SK-N-SH treated with all-trans-retinoic acid at 6 μM for 48 hours (cell line): ENCODE results near the gene NPY4R2.
"Not testable (repeated sequence)": the region's sequence is repeated elsewhere in the genome, so short reads cannot be mapped to it uniquely, and the experiment has no call there.

Source experiments
- ARNTL ChIP-seq: fragments of 450-650 bp; formaldehyde crosslinking; IDR thresholded peaks from 2 replicates; pipeline ENCODE4 v1.5.0; 2020; ENCODE audit warnings: low read depth, mild to moderate bottlenecking, moderate library complexity, borderline replicate concordance
- BACH2 ChIP-seq: fragments of 250-450 bp; sonication (Bioruptor Pico); IDR thresholded peaks from 2 replicates; pipeline ENCODE4 v1.9.0; 2021; ENCODE audit warnings: mild to moderate bottlenecking, borderline replicate concordance
- CREB5 ChIP-seq: fragments of 250-450 bp; sonication (Bioruptor Pico); IDR thresholded peaks from 2 replicates; pipeline ENCODE4 v1.5.1; 2020; ENCODE audit warnings: low read depth, mild to moderate bottlenecking, moderate library complexity
- CSDC2 ChIP-seq: fragments of 250-450 bp; sonication (Bioruptor Pico); IDR thresholded peaks from 2 replicates; pipeline ENCODE4 v1.5.0; 2020; ENCODE audit warnings: mild to moderate bottlenecking, moderate library complexity
- CSRNP3 ChIP-seq: fragments of 250-450 bp; sonication (Bioruptor Pico); IDR thresholded peaks from 2 replicates; pipeline ENCODE4 v1.5.1; 2021; ENCODE audit warnings: mild to moderate bottlenecking, moderate library complexity
- ISL1 ChIP-seq: fragments of 250-450 bp; sonication (Bioruptor Pico); IDR thresholded peaks from 2 replicates; pipeline ENCODE4 v2.1.2; 2022; ENCODE audit warnings: mild to moderate bottlenecking, moderate library complexity
- OSR1 ChIP-seq: fragments of 250-450 bp; sonication (Bioruptor Pico); IDR thresholded peaks from 2 replicates; pipeline ENCODE4 v1.8.0; 2022; ENCODE audit warnings: moderate library complexity, mild to moderate bottlenecking, inconsistent platforms
- PATZ1 ChIP-seq: fragments of 250-450 bp; sonication (Bioruptor Pico); IDR thresholded peaks from 2 replicates; pipeline ENCODE4 v1.8.0; 2020; ENCODE audit warnings: mild to moderate bottlenecking, moderate library complexity, borderline replicate concordance
- RARB ChIP-seq: fragments of 250-450 bp; sonication (Bioruptor Pico); IDR thresholded peaks from 2 replicates; pipeline ENCODE4 v1.8.0; 2021; ENCODE audit warnings: mild to moderate bottlenecking, moderate library complexity
- SNAI2 ChIP-seq: fragments of 250-450 bp; sonication (Bioruptor Pico); IDR thresholded peaks from 2 replicates; pipeline ENCODE4 v1.5.0; 2020; ENCODE audit warnings: mild to moderate bottlenecking, moderate library complexity
- ZFP30 ChIP-seq: fragments of 450-650 bp; formaldehyde crosslinking; IDR thresholded peaks from 2 replicates; pipeline ENCODE4 v1.5.0; 2022; ENCODE audit warnings: mild to moderate bottlenecking, moderate library complexity
- ZNF565 ChIP-seq: fragments of 450-650 bp; formaldehyde crosslinking; conservative IDR thresholded peaks from 2 replicates; pipeline ENCODE4 v1.5.0; 2020; ENCODE audit warnings: low read depth, mild to moderate bottlenecking, moderate library complexity
- TF ChIP-seq, protein P1 (sequence below): fragments of 250-450 bp; sonication (Bioruptor Pico); IDR thresholded peaks from 2 replicates; pipeline ENCODE4 v1.8.0; 2021; ENCODE audit warnings: low read depth, mild to moderate bottlenecking, moderate library complexity, borderline replicate concordance

DNA sequence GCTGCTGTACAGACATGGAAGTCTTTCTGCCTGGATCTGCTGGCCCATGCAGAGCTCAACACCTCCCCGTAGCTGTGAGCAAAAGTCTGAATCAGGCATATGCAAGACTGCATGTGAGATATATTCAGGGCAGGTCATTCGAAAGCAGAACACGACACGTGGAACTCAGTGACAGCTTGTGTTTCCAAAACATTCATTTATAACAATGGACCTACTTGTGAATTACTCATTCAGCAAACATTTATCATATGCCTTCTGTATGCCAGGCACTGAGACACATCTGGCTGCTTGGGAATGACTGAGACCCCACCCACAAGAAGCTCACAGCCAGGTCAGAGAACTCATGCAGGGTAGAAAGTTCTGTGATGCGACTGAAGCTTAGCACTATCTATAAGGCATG lies 46.2 kb upstream of the NPY4R2 start:
- TF ChIP-seq ZNF565 (CRISPR knock-in tag); CREB5 (CRISPR knock-in tag); OSR1 (CRISPR knock-in tag); BACH2; RARB (CRISPR knock-in tag); PATZ1 (CRISPR knock-in tag); ARNTL; CSRNP3 (CRISPR knock-in tag); ISL1 (CRISPR knock-in tag); CSDC2 (CRISPR knock-in tag); ZFP30; SNAI2: not testable (repeated sequence)
- TF ChIP-seq, protein P1, sequence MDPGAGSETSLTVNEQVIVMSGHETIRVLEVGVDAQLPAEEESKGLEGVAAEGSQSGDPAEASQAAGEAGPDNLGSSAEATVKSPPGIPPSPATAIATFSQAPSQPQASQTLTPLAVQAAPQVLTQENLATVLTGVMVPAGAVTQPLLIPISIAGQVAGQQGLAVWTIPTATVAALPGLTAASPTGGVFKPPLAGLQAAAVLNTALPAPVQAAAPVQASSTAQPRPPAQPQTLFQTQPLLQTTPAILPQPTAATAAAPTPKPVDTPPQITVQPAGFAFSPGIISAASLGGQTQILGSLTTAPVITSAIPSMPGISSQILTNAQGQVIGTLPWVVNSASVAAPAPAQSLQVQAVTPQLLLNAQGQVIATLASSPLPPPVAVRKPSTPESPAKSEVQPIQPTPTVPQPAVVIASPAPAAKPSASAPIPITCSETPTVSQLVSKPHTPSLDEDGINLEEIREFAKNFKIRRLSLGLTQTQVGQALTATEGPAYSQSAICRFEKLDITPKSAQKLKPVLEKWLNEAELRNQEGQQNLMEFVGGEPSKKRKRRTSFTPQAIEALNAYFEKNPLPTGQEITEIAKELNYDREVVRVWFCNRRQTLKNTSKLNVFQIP = not testable (repeated sequence)
